HUES64 (cell line): ENCODE results near the gene COA5.
"Not testable (repeated sequence)": the region's sequence is repeated elsewhere in the genome, so short reads cannot be mapped to it uniquely, and the experiment has no call there.

Experiments
- H3K27ac ChIP-seq: 2 replicates; pipeline ENCODE4 v1.7.0; 2013; ENCODE audit warnings: low read depth, low read length, inconsistent platforms
- H3K27me3 ChIP-seq: 2 replicates; pipeline ENCODE4 v1.6.1; 2013; ENCODE audit warnings: mild to moderate bottlenecking, low read length; ENCODE audit not compliant: insufficient read depth
- H3K36me3 ChIP-seq: 2 replicates; pipeline ENCODE4 v1.6.1; 2013; ENCODE audit warnings: mild to moderate bottlenecking, low read length; ENCODE audit not compliant: insufficient read depth
- H3K4me1 ChIP-seq: 2 replicates; pipeline ENCODE4 v1.6.1; 2013; ENCODE audit warnings: mild to moderate bottlenecking, low read length, moderate library complexity; ENCODE audit not compliant: insufficient read depth
- H3K4me3 ChIP-seq: 2 replicates; pipeline ENCODE4 v1.5.1; 2013; ENCODE audit warnings: mild to moderate bottlenecking, low read length, moderate library complexity
- H3K9ac ChIP-seq: 2 replicates; pipeline ENCODE4 v1.6.1; 2013; ENCODE audit warnings: mild to moderate bottlenecking, low read depth, low read length
- H3K9me3 ChIP-seq: 2 replicates; pipeline ENCODE4 v1.6.1; 2013; ENCODE audit warnings: low read depth, low read length; ENCODE audit not compliant: insufficient read depth
- WGBS: fragments of 150-250, 120-280 bp; methylation state at CpG from one replicate; pipeline ENCODE4 v1.1.7; 2013; ENCODE audit warnings: missing lambda C conversion rate; 5-methylcytosine and 5-hydroxymethylcytosine counted together

Gene COA5

DNA sequence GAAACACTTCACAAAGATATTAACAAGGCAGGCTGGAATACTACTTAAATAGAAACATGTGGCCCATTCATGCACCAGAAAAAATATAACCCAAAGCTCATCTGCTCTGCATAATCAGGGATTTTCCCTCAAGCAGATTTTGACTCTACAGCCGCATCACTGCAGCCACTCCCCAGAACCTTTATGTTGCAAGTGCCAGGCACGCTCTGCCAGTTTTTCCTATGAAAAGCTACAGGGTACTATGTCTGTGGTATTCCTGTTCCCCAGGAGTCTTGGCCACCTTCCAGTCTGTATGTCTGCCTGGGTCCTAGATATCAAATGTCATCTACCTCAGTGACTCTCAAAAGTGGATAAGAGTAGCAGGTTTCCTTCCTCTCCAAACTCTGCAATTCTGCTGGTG is 3.8 kb downstream of the COA5 start:
- H3K36me3 ChIP-seq = peaks cover 33% of the 10 kb centered on the region

GRCh38 chr2:98601532-98602132 is 6.7 kb downstream of the COA5 start:
- Histone ChIP-seq H3K9me3 (no peaks in the 10 kb centered on the region), H3K4me1 (no peaks in the 10 kb centered on the region), H3K36me3 (peaks cover 55% of the 10 kb centered on the region), H3K27me3 (no peaks in the 10 kb centered on the region), H3K4me3 (no peak overlapping the region), H3K27ac (no peak overlapping the region), H3K9ac (no peak overlapping the region)
- 74% methylated on average over 3 of the region's 3 CpGs for WGBS

More for the DNA sequence above, 3.8 kb downstream of the COA5 start:
- H3K27me3 ChIP-seq = no peaks in the 10 kb centered on the region
- no peak overlapping the region for H3K27ac ChIP-seq
- H3K9me3 ChIP-seq = no peaks in the 10 kb centered on the region
- peaks cover 8% of the 10 kb centered on the region; the same call in 1 of the 2 replicates for H3K4me1 ChIP-seq
- H3K9ac ChIP-seq = no peak overlapping the region
- no peak overlapping the region for H3K4me3 ChIP-seq
- 94% methylated on average over 2 of the region's 2 CpGs for WGBS

DNA sequence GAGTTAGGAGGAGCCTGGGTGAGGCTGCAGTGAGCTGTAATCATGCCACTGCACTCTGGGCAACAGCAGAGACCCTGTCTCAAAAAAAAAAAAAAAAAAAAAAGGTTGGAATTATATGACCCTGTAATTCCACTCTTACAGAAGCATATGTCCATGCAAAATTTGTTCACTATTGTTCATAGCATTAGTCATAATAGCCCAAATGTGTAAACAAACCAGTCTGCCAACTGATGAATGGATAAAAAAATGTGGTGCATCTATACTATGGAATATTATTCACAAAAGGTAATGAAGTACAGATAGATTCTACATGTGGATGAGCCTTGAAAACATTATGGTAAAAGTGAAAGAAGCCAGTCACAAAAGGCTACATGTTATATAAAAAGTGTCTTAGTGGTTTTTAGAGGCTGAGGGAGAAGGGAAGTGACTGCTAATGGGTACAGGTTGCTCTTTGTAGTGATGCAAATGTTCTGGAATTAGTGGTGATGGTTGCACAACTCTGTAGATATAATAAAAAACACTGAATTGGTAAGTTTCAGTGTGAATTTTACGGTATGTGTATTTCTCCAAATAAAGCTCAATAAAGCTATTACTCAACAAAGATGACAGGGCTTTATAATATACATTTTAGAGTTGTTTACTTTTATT is 9.4 kb downstream of the COA5 start:
- Histone ChIP-seq H3K9me3 (peaks cover 4% of the 10 kb centered on the region; the same call in 1 of the 2 replicates), H3K27ac (no peak overlapping the region), H3K27me3 (no peaks in the 10 kb centered on the region), H3K36me3 (peaks cover 53% of the 10 kb centered on the region), H3K4me3 (no peak overlapping the region), H3K4me1 (no peaks in the 10 kb centered on the region), H3K9ac (no peak overlapping the region)
- no CpG with 5 or more reads among the region's 1 CpG for WGBS

DNA sequence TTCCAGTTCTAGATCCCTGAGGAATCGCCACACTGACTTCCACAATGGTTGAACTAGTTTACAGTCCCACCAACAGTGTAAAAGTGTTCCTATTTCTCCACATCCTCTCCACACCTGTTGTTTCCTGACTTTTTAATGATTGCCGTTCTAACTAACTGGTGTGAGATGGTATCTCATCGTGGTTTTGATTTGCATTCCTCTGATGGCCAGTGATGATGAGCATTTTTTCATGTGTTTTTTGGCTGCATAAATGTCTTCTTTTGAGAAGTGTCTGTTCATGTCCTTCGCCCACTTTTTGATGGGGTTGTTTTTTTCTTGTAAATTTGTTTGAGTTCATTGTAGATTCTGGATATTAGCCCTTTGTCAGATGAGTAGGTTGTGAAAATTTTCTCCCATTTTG is 13.6 kb downstream of the COA5 start:
- not testable (repeated sequence) for H3K27me3 ChIP-seq, H3K4me1 ChIP-seq, H3K9me3 ChIP-seq, H3K4me3 ChIP-seq, H3K27ac ChIP-seq, H3K9ac ChIP-seq
- 80% methylated on average over 1 of the region's 4 CpGs for WGBS
- H3K36me3 ChIP-seq = peaks cover 26% of the 10 kb centered on the region

DNA sequence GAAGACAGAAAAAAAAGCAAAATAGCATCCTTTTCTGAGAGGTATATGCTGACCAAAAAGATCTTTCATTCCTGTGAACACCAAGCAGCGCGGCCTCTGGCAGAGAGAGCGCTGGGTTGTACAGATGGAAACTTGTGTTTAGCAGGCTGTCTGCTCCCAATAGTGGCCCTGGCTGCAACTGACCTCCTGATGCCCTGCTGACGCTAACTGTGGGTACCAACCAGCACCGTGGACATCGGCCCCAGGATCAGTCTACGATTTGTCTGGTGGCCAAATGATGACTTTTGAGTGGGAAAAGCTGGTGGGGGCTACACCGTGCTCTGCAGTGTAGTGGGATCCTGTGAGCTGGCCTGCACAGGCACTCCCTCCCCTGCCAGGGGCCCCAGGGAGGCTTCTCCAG is 15.7 kb downstream of the COA5 start:
- Histone ChIP-seq H3K4me1 (no peaks in the 10 kb centered on the region), H3K36me3 (0 out of 2 replicates have a peak, but pooled peaks cover 8% of the 10 kb centered on the region), H3K9ac (no peak overlapping the region), H3K9me3 (peaks cover 4% of the 10 kb centered on the region; the same call in 1 of the 2 replicates), H3K27me3 (no peaks in the 10 kb centered on the region), H3K4me3 (no peak overlapping the region), H3K27ac (no peak overlapping the region)
- WGBS = 95% methylated on average over 8 of the region's 8 CpGs

- WGBS = 97% methylated on average over 4 of the region's 4 CpGs
- H3K4me3 ChIP-seq = no peak overlapping the region
- H3K36me3 ChIP-seq = peaks cover 9% of the 10 kb centered on the region; the same call in 1 of the 2 replicates
- H3K4me1 ChIP-seq = no peaks in the 10 kb centered on the region
- H3K9me3 ChIP-seq = peaks cover 4% of the 10 kb centered on the region; the same call in 1 of the 2 replicates
- no peak overlapping the region for H3K9ac ChIP-seq
- no peak overlapping the region for H3K27ac ChIP-seq
- no peaks in the 10 kb centered on the region for H3K27me3 ChIP-seq
These were observed 18.8 kb downstream of the COA5 start for GRCh38 chr2:98589489-98589888.

- H3K36me3 ChIP-seq = peaks cover 9% of the 10 kb centered on the region; the same call in 1 of the 2 replicates
- H3K9ac ChIP-seq = no peak overlapping the region
- no peak overlapping the region for H3K27ac ChIP-seq
- no peaks in the 10 kb centered on the region for H3K4me1 ChIP-seq
- peaks cover under 1% of the 10 kb centered on the region; the same call in 1 of the 2 replicates for H3K9me3 ChIP-seq
- 92% methylated on average over 4 of the region's 4 CpGs for WGBS
- no peaks in the 10 kb centered on the region for H3K27me3 ChIP-seq
- H3K4me3 ChIP-seq = no peak overlapping the region
These were observed 19.4 kb downstream of the COA5 start for GRCh38 chr2:98588880-98589431.

- peaks cover 18% of the 10 kb centered on the region for H3K36me3 ChIP-seq
- H3K4me1 ChIP-seq = no peaks in the 10 kb centered on the region; the same call in 1 of the 2 replicates
- no peaks in the 10 kb centered on the region for H3K9me3 ChIP-seq
- 96% methylated on average over 6 of the region's 6 CpGs for WGBS
- H3K9ac ChIP-seq = no peak overlapping the region
- H3K27ac ChIP-seq = no peak overlapping the region
- no peaks in the 10 kb centered on the region for H3K27me3 ChIP-seq
- no peak overlapping the region for H3K4me3 ChIP-seq
These were observed 21.7 kb downstream of the COA5 start for GRCh38 chr2:98586551-98587140.

- Histone ChIP-seq H3K36me3 (peaks cover 20% of the 10 kb centered on the region), H3K27ac (no peak overlapping the region), H3K4me3 (no peak overlapping the region), H3K27me3 (no peaks in the 10 kb centered on the region), H3K4me1 (no peaks in the 10 kb centered on the region; the same call in 1 of the 2 replicates), H3K9ac (no peak overlapping the region), H3K9me3 (no peaks in the 10 kb centered on the region)
- WGBS = 94% methylated on average over 10 of the region's 10 CpGs
These were observed 22.9 kb downstream of the COA5 start for GRCh38 chr2:98585386-98585785.

DNA sequence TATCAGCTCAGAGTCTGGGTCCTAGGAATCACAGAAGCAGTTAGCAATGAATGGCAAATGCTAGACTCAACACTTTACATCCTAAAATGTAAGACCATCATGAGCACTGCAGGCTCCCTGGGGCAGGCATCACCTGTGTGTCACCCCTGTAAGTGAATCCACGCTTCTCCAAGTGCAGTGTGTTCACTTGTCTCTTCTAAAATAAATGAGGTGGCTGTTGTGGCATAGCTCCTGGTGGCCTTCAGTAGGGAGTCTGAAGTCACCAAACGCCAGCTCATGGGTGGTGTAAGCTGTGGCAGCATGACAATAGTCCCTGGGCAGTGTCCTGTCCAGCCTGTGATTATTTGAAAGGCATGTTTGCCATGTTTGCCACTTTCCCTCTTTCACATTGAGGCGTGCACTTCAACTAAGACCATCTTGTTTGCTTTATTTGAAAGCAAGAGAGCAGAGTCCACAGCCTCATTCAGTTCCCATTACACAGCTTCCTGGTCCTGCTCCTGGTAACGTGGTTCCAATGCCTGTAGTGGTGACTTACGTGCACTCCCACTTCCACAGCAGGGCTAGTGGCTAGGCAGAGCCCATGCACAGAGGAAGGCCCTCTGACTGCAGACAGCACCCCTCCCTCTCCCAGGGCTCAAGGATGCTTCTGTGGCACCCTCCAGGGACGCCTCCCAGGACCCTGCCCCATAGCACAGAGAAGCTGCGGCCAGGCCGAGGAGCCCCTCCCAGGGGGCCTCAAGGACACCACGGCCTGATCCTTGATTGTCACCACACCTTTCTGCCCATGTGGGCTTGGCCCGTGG is 24.3 kb downstream of the COA5 start:
- 89% methylated on average over 10 of the region's 10 CpGs for WGBS
- no peaks in the 10 kb centered on the region for H3K9me3 ChIP-seq
- H3K27ac ChIP-seq = no peak overlapping the region
- peaks cover 20% of the 10 kb centered on the region for H3K36me3 ChIP-seq
- no peaks in the 10 kb centered on the region; the same call in 1 of the 2 replicates for H3K4me1 ChIP-seq
- H3K4me3 ChIP-seq = no peak overlapping the region
- H3K9ac ChIP-seq = no peak overlapping the region
- no peaks in the 10 kb centered on the region for H3K27me3 ChIP-seq
